Measurements from ENCODE around the gene SH3BP5. TPM values are rescaled to one million over a fixed set of nuclear protein-coding genes. Genes with fewer than 3 reads are reported as not detected.
A peak's percentile ranks its signal among the peaks of the same experiment; 100 is the strongest.
"Not testable (repeated sequence)": the region's sequence is repeated elsewhere in the genome, so short reads cannot be mapped to it uniquely, and the experiment has no call there.

The SH3BP5 gene
- total and polyA plus RNA-seq, 2 donors (not counting 1 experiment from before 2014, with no cell fraction given): 76.6 to 92.3 TPM

DNA sequence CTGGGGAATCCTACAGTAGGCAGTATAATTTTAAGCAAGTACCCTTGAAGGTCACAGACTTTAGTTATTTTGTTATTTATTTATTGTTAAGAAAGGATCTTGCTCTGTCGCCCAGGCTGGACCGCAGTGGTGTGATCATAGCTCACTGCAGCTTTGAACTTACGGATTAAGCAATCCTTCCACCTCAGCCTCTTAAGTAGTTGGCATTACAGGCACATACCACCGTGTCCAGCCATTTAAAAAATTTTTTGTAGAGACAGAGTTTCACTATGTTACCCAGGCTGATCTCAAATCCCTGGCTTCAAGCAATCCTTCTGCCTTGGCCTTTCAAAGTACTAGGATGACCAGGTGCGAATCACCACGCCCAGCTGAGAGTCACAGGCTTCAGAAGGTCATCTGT is 22.1 kb upstream of the SH3BP5 start:
- WGBS (ENCODE audit: insufficient coverage): 85% methylated on average over 5 of the region's 6 CpGs
- Histone ChIP-seq H4K20me1 (ENCODE audit: control insufficient read depth, insufficient read depth, low read length, poor library complexity, severe bottlenecking) (no peaks in the 10 kb centered on the region), H2AFZ (ENCODE audit: insufficient read depth, low read depth, low read length, poor library complexity, severe bottlenecking) (no peak overlapping the region), H3K79me2 (ENCODE audit: control insufficient read depth, insufficient read depth, low read length) (no peaks in the 10 kb centered on the region), H3K9ac (ENCODE audit: low read length) (no peak overlapping the region), H3K27ac (ENCODE audit: low read length in 2 of 2) (peak overlapping the region in 1 of 2 donors; percentile 81), H3K9me3 (ENCODE audit: control extremely low read depth in 1 of 3, control insufficient read depth in 2 of 3, insufficient read depth in 1 of 3, low read length in 2 of 3) (peaks cover 0 to 18% (median 12%) of the 10 kb centered on the region in 3 donors), H3K27me3 (replicated peaks in 1 of 4; ENCODE audit: control extremely low read depth in 1 of 4, control insufficient read depth in 3 of 4, insufficient read depth in 4 of 4, low read length in 3 of 4) (no peaks in the 10 kb centered on the region), H3K4me2 (replicated peaks; ENCODE audit: low read depth, low read length, poor library complexity, severe bottlenecking) (no peak overlapping the region), H3K4me1 (ENCODE audit: control insufficient read depth in 2 of 2, insufficient read depth in 2 of 2, low read length in 2 of 2) (peaks cover 33 to 44% of the 10 kb centered on the region in 2 donors), H3K4me3 (ENCODE audit: control extremely low read depth in 1 of 5, extremely low read depth in 1 of 5, insufficient read depth in 1 of 5, low read depth in 2 of 5, low read length in 4 of 5) (no peak overlapping the region), H3K36me3 (replicated peaks in 1 of 2; ENCODE audit: control extremely low read depth in 1 of 2, control insufficient read depth in 1 of 2, extremely low read depth in 1 of 2, insufficient read depth in 2 of 2, low read length in 1 of 2) (no peaks in the 10 kb centered on the region)
- intact Hi-C loops (cut with micrococcal nuclease): no loop called here
- H3K4me1 Mint-ChIP-seq: peaks cover 44% of the 10 kb centered on the region
- peaks cover 4% of the 10 kb centered on the region for H3K9me3 Mint-ChIP-seq (ENCODE audit: insufficient read depth)
- CTCF ChIA-PET: interaction anchor here (0.8 to 2.6 kb wide), 5 partner anchors 9 to 87 kb away, joined by 3 to 12 read pairs (median 7); no protein-coding TSS in a partner anchor
- POLR2A ChIA-PET: interaction anchor here (0.6 to 1.3 kb wide), 2 partner anchors 9 kb away, joined by 5 to 8 read pairs; no protein-coding TSS in a partner anchor
- no peaks in the 10 kb centered on the region for H3K27me3 Mint-ChIP-seq
- DNase-seq (no peak), ATAC-seq (ENCODE audit: low read depth) (no peak)
- TF ChIP-seq, protein P1, sequence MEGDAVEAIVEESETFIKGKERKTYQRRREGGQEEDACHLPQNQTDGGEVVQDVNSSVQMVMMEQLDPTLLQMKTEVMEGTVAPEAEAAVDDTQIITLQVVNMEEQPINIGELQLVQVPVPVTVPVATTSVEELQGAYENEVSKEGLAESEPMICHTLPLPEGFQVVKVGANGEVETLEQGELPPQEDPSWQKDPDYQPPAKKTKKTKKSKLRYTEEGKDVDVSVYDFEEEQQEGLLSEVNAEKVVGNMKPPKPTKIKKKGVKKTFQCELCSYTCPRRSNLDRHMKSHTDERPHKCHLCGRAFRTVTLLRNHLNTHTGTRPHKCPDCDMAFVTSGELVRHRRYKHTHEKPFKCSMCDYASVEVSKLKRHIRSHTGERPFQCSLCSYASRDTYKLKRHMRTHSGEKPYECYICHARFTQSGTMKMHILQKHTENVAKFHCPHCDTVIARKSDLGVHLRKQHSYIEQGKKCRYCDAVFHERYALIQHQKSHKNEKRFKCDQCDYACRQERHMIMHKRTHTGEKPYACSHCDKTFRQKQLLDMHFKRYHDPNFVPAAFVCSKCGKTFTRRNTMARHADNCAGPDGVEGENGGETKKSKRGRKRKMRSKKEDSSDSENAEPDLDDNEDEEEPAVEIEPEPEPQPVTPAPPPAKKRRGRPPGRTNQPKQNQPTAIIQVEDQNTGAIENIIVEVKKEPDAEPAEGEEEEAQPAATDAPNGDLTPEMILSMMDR (IDR thresholded peaks at IDR 0.05): no peak
- no peak for TF ChIP-seq EZH2 (IDR thresholded peaks at IDR 0.05; ENCODE audit: borderline replicate concordance, insufficient read depth, low read depth, low read length, poor library complexity, severe bottlenecking)
- H3K4me3 Mint-ChIP-seq: no peak overlapping the region
- H3K27ac Mint-ChIP-seq: peak overlapping the region; percentile 71

- no peaks in the 10 kb centered on the region for H3K36me3 ChIP-seq (replicated peaks in 1 of 2; ENCODE audit: control extremely low read depth in 1 of 2, control insufficient read depth in 1 of 2, extremely low read depth in 1 of 2, insufficient read depth in 2 of 2, low read length in 1 of 2)
- Mint-ChIP-seq H3K27ac (no peak overlapping the region), H3K9me3 (ENCODE audit: insufficient read depth) (peaks cover 7% of the 10 kb centered on the region), H3K4me3 (no peak overlapping the region), H3K4me1 (peaks cover 47% of the 10 kb centered on the region), H3K27me3 (no peaks in the 10 kb centered on the region)
- no peak overlapping the region for H3K9ac ChIP-seq (ENCODE audit: low read length)
- DNase-seq (no peak), ATAC-seq (ENCODE audit: low read depth) (no peak)
- TF ChIP-seq, protein P1 (IDR thresholded peaks at IDR 0.05): no peak
- no peak for TF ChIP-seq EZH2 (IDR thresholded peaks at IDR 0.05; ENCODE audit: borderline replicate concordance, insufficient read depth, low read depth, low read length, poor library complexity, severe bottlenecking)
- no peak overlapping the region for H3K4me2 ChIP-seq (replicated peaks; ENCODE audit: low read depth, low read length, poor library complexity, severe bottlenecking)
- H3K27me3 ChIP-seq (replicated peaks in 1 of 4; ENCODE audit: control extremely low read depth in 1 of 4, control insufficient read depth in 3 of 4, insufficient read depth in 4 of 4, low read length in 3 of 4): no peaks in the 10 kb centered on the region
- peaks cover 0 to 19% (median 12%) of the 10 kb centered on the region in 3 donors for H3K9me3 ChIP-seq (ENCODE audit: control extremely low read depth in 1 of 3, control insufficient read depth in 2 of 3, insufficient read depth in 1 of 3, low read length in 2 of 3)
- H3K4me3 ChIP-seq (ENCODE audit: control extremely low read depth in 1 of 5, extremely low read depth in 1 of 5, insufficient read depth in 1 of 5, low read depth in 2 of 5, low read length in 4 of 5): no peak overlapping the region
- no peak overlapping the region for H3K27ac ChIP-seq (ENCODE audit: low read length in 2 of 2)
- 89% methylated on average over 1 of the region's 3 CpGs for WGBS (ENCODE audit: insufficient coverage)
- peaks cover 41 to 47% of the 10 kb centered on the region in 2 donors for H3K4me1 ChIP-seq (ENCODE audit: control insufficient read depth in 2 of 2, insufficient read depth in 2 of 2, low read length in 2 of 2)
- no peak overlapping the region for H2AFZ ChIP-seq (ENCODE audit: insufficient read depth, low read depth, low read length, poor library complexity, severe bottlenecking)
- intact Hi-C loops (cut with micrococcal nuclease): no loop called here
- H3K79me2 ChIP-seq (ENCODE audit: control insufficient read depth, insufficient read depth, low read length): no peaks in the 10 kb centered on the region
- ChIA-PET POLR2A (no interaction called here), CTCF (interaction anchor here (1.2 to 6.8 kb wide), 3 partner anchors 12 to 81 kb away, joined by 3 to 37 read pairs (median 4); no protein-coding TSS in a partner anchor)
- H4K20me1 ChIP-seq (ENCODE audit: control insufficient read depth, insufficient read depth, low read length, poor library complexity, severe bottlenecking): no peaks in the 10 kb centered on the region
Measured at GRCh38 chr3:15350141-15350540, 17.8 kb upstream of the SH3BP5 start.

DNA sequence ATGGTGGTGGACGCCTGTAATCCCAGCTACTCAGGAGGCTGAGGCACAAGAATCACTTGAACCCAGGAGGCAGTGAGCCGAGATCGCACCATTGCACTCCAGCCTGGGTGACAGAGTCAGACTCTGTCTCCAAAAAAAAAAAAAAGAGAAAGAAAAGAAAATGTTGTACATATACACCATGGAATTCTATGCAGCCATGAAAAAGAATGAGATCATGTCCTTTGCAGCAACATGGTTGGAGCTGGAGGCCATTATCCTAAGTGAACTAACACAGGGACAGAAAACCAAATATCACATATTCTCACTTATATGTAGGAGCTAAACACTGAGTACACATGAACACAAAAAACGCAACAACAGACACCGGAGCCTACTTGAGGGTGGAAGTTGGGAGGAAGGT is 17.1 kb upstream of the SH3BP5 start:
- ATAC-seq (ENCODE audit: low read depth); H3K27ac ChIP-seq (ENCODE audit: low read length in 2 of 2); H3K4me3 Mint-ChIP-seq; POLR2A ChIA-PET; H3K27me3 Mint-ChIP-seq; H2AFZ ChIP-seq (ENCODE audit: insufficient read depth, low read depth, low read length, poor library complexity, severe bottlenecking); DNase-seq; intact Hi-C loops (cut with micrococcal nuclease); H3K4me3 ChIP-seq (ENCODE audit: control extremely low read depth in 1 of 5, extremely low read depth in 1 of 5, insufficient read depth in 1 of 5, low read depth in 2 of 5, low read length in 4 of 5); H3K79me2 ChIP-seq (ENCODE audit: control insufficient read depth, insufficient read depth, low read length); H3K4me2 ChIP-seq (replicated peaks; ENCODE audit: low read depth, low read length, poor library complexity, severe bottlenecking); H3K9me3 Mint-ChIP-seq (ENCODE audit: insufficient read depth); H3K27me3 ChIP-seq (replicated peaks in 1 of 4; ENCODE audit: control extremely low read depth in 1 of 4, control insufficient read depth in 3 of 4, insufficient read depth in 4 of 4, low read length in 3 of 4); H4K20me1 ChIP-seq (ENCODE audit: control insufficient read depth, insufficient read depth, low read length, poor library complexity, severe bottlenecking); H3K9ac ChIP-seq (ENCODE audit: low read length); H3K36me3 ChIP-seq (replicated peaks in 1 of 2; ENCODE audit: control extremely low read depth in 1 of 2, control insufficient read depth in 1 of 2, extremely low read depth in 1 of 2, insufficient read depth in 2 of 2, low read length in 1 of 2): not testable (repeated sequence)
- WGBS (ENCODE audit: insufficient coverage): no CpG with 5 or more reads among the region's 5 CpGs
- peaks cover 44 to 47% of the 10 kb centered on the region in 2 donors for H3K4me1 ChIP-seq (ENCODE audit: control insufficient read depth in 2 of 2, insufficient read depth in 2 of 2, low read length in 2 of 2)
- Mint-ChIP-seq H3K27ac (peak overlapping the region; percentile 47), H3K4me1 (peaks cover 47% of the 10 kb centered on the region)
- H3K9me3 ChIP-seq (ENCODE audit: control extremely low read depth in 1 of 3, control insufficient read depth in 2 of 3, insufficient read depth in 1 of 3, low read length in 2 of 3): peaks cover 0 to 19% (median 12%) of the 10 kb centered on the region in 3 donors
- CTCF ChIA-PET: interaction anchor here (0.6 to 6.8 kb wide), 8 partner anchors 12 to 81 kb away, joined by 3 to 37 read pairs (median 4); partner anchors contain the start of gene SH3BP5

Measured in B cell (primary cell).